OCI-LY3 (cell line): Measurements from ENCODE around the gene AKAP6.

Experiments
- CTCF ChIP-seq: fragments of 200-600, 300-600 bp; sonication (generic); IDR thresholded peaks from 2 replicates; pipeline ENCODE4 v1.5.1; 2014; ENCODE audit warnings: antibody characterized with exemption, low read length, low read depth
- EZH2phosphoT487 ChIP-seq: fragments of 200-600 bp; shearing (Covaris generic); IDR thresholded peaks from 2 replicates; pipeline ENCODE4 v1.6.1; 2018; ENCODE audit warnings: antibody characterized with exemption, mixed run types, low read depth

- TF ChIP-seq CTCF: no peak
- no peak for TF ChIP-seq EZH2phosphoT487
Observed at GRCh38 chr14:32813401-32813800, 484.3 kb downstream of the AKAP6 start.
